CD4-positive, alpha-beta memory T cell (primary cell): Measurements from ENCODE around the gene PANK4. TPM values are rescaled to one million over a fixed set of nuclear protein-coding genes. Genes with fewer than 3 reads are reported as not detected.

ENCODE experiments used
- CTCF ChIA-PET: fragments of 350-600 bp; sonication (Branson Sonifier 250); formaldehyde crosslinking; loops from one replicate; lab custom pipeline; 2021; ENCODE audit warnings: inconsistent platforms; ENCODE audit not compliant: partially characterized antibody; lab: Charles Lee
- POLR2A ChIA-PET: fragments of 350-600 bp; sonication (Branson Sonifier 250); formaldehyde crosslinking; loops from one replicate; lab custom pipeline; 2021; ENCODE audit not compliant: partially characterized antibody; lab: Charles Lee
- DNase-seq, 5 donors: peaks; one replicate each; pipeline versions ENCODE4 v3.0.0 to v3.0.0-alpha.2; 2020 to 2022; ENCODE audit warnings: mixed read lengths in 1 of 5
- H3K27ac ChIP-seq: one replicate; pipeline ENCODE4 v1.7.0; 2013; ENCODE audit warnings: low read depth, low read length
- H3K27me3 ChIP-seq: 2 replicates; pipeline ENCODE4 v1.7.0; 2013; ENCODE audit warnings: mild to moderate bottlenecking, low read length, moderate library complexity; ENCODE audit not compliant: insufficient read depth
- H3K36me3 ChIP-seq: 2 replicates; pipeline ENCODE4 v1.7.0; 2013; ENCODE audit warnings: mild to moderate bottlenecking, low read length, moderate library complexity; ENCODE audit not compliant: insufficient read depth
- H3K4me1 ChIP-seq: 2 replicates; pipeline ENCODE4 v1.7.0; 2013; ENCODE audit warnings: mild to moderate bottlenecking, low read length, moderate library complexity; ENCODE audit not compliant: insufficient read depth
- H3K4me3 ChIP-seq, 2 donors: one replicate each; pipeline ENCODE4 v1.7.0; 2013; ENCODE audit warnings: low read length in 2 of 2, mild to moderate bottlenecking in 1 of 2
- H3K9me3 ChIP-seq, 2 donors: one replicate each; pipeline ENCODE4 v1.7.0; 2013; ENCODE audit warnings: low read length in 2 of 2, control low read depth in 1 of 2; ENCODE audit not compliant: control insufficient read depth in 1 of 2
- H3K27ac Mint-ChIP-seq, 7 donors: one replicate each; pipeline ENCODE4 v1.8.0; 2020 to 2021; ENCODE audit warnings: mixed read lengths in 7 of 7, mild to moderate bottlenecking in 6 of 7, inconsistent platforms in 3 of 7, moderate library complexity in 3 of 7
- H3K27me3 Mint-ChIP-seq, 2 donors: one replicate each; pipeline ENCODE4 v1.8.0; 2020 to 2021; ENCODE audit warnings: mixed read lengths in 2 of 2
- H3K36me3 Mint-ChIP-seq, 2 donors: one replicate each; pipeline ENCODE4 v1.8.0; 2020 to 2021; ENCODE audit warnings: mixed read lengths in 2 of 2, inconsistent platforms in 1 of 2, mild to moderate bottlenecking in 1 of 2
- H3K4me1 Mint-ChIP-seq, 4 donors: one replicate each; pipeline ENCODE4 v1.8.0; 2020 to 2021; ENCODE audit warnings: mixed read lengths in 4 of 4, mild to moderate bottlenecking in 1 of 4
- H3K4me3 Mint-ChIP-seq, 8 donors: one replicate each; pipeline ENCODE4 v1.8.0; 2020 to 2021; ENCODE audit warnings: mixed read lengths in 8 of 8, mild to moderate bottlenecking in 7 of 8, moderate library complexity in 6 of 8, inconsistent platforms in 3 of 8
- H3K9me3 Mint-ChIP-seq, 8 donors: one replicate each; pipeline ENCODE4 v1.8.0; 2020 to 2021; ENCODE audit warnings: mixed read lengths in 8 of 8, mild to moderate bottlenecking in 5 of 8, inconsistent platforms in 3 of 8, moderate library complexity in 1 of 8
- intact Hi-C: fragments of 100-400 bp; cut with micrococcal nuclease; formaldehyde crosslinking; loops from one replicate; pipeline ENCODE4 v1.15.1; 2023
- polyA plus RNA-seq, 2 donors: library from polyadenylated mRNA; unstranded; fragments of 300-500 nt; fragmentation: Illumina TruSeq; gene quantifications; one replicate each; pipeline ENCODE4 v1.2.3, GENCODE V29; 2021
- total RNA-seq, 2 experiments: library from RNA; stranded (reverse); gene quantifications; one replicate each; pipeline ENCODE4 v1.2.3, GENCODE V29; 2021

Gene PANK4
- total and polyA plus RNA-seq, 4 experiments from 2014 or later, result 10.6 to 93.7 (median 56.6) TPM

DNA sequence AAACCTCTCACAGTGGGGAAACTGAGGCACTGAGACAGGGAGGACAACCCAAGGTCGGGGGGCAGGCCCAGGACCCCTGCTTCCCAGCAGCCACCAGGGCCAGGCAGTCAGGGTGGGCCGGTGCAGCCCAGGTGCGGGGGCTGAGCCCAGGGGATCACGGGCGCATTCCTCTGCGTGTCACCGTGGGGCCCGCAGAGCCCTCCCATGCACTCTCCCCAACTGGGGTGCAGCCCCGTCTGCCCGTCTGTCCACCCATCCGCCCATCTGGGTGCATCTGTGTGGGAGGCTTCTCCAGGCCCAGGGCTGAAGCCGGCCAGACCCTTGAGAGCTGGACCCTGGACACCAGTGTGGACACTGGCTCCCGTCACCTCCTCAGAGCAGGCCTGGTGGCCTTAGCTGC lies 53.2 kb downstream of the PANK4 start:
- no peak overlapping the region for H3K4me3 ChIP-seq
- H3K4me1 Mint-ChIP-seq, result peaks cover 0 to 4% (median 0%) of the 10 kb centered on the region in 4 donors
- H3K4me3 Mint-ChIP-seq, result no peak overlapping the region
- POLR2A ChIA-PET, result no interaction called here
- H3K9me3 ChIP-seq, result no peaks in the 10 kb centered on the region
- H3K27ac Mint-ChIP-seq, result no peak overlapping the region
- no peaks in the 10 kb centered on the region for H3K27me3 Mint-ChIP-seq
- CTCF ChIA-PET, result no interaction called here
- no peak overlapping the region for H3K27ac ChIP-seq
- H3K9me3 Mint-ChIP-seq, result no peaks in the 10 kb centered on the region
- H3K4me1 ChIP-seq, result no peaks in the 10 kb centered on the region
- no peaks in the 10 kb centered on the region for H3K36me3 Mint-ChIP-seq
- DNase-seq, result no peak
- intact Hi-C loops, result no loop called here
- H3K27me3 ChIP-seq, result no peaks in the 10 kb centered on the region
- H3K36me3 ChIP-seq, result no peaks in the 10 kb centered on the region

- Mint-ChIP-seq H3K9me3 (no peaks in the 10 kb centered on the region), H3K36me3 (no peaks in the 10 kb centered on the region), H3K27me3 (no peaks in the 10 kb centered on the region), H3K4me3 (no peak overlapping the region), H3K4me1 (peaks cover 0 to 4% (median 0%) of the 10 kb centered on the region in 4 donors), H3K27ac (no peak overlapping the region)
- Histone ChIP-seq H3K4me3 (no peak overlapping the region), H3K27me3 (no peaks in the 10 kb centered on the region), H3K4me1 (no peaks in the 10 kb centered on the region), H3K27ac (no peak overlapping the region), H3K9me3 (no peaks in the 10 kb centered on the region), H3K36me3 (no peaks in the 10 kb centered on the region)
- ChIA-PET POLR2A (no interaction called here), CTCF (no interaction called here)
- intact Hi-C loops, result no loop called here
- DNase-seq, result no peak
These were observed 53.7 kb downstream of the PANK4 start for GRCh38 chr1:2472561-2473177.

DNA sequence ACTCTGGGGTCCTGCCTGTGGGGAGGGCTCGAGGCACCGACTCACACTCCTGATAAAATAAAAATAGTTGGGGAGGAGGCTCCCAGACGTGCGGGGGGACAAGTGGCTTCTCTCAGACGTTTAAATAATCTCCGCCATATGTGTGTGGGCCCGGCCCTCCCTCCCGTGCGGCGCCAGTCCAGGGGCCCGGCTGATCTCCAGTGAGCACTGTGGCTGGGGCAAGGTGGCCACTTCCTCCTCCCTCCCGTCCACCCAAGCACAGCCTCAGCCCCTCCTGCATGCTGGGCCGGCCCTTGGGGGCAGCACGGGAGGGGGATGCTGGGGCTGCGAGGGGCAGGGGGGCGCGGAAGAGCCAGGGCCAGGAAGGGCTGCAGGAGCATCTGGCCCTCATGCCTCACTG lies 54.3 kb downstream of the PANK4 start:
- Histone ChIP-seq H3K9me3 (no peaks in the 10 kb centered on the region), H3K27me3 (no peaks in the 10 kb centered on the region), H3K27ac (no peak overlapping the region), H3K36me3 (no peaks in the 10 kb centered on the region), H3K4me1 (peaks cover 3% of the 10 kb centered on the region), H3K4me3 (no peak overlapping the region)
- CTCF ChIA-PET, result no interaction called here
- Mint-ChIP-seq H3K36me3 (no peaks in the 10 kb centered on the region), H3K27me3 (no peaks in the 10 kb centered on the region), H3K4me1 (peaks cover 0 to 4% (median 0%) of the 10 kb centered on the region in 4 donors), H3K27ac (no peak overlapping the region), H3K9me3 (no peaks in the 10 kb centered on the region), H3K4me3 (no peak overlapping the region)
- POLR2A ChIA-PET, result no interaction called here
- DNase-seq, result no peak
- intact Hi-C loops, result no loop called here

- Mint-ChIP-seq H3K36me3 (no peaks in the 10 kb centered on the region), H3K4me1 (peaks cover 0 to 6% (median under 1%) of the 10 kb centered on the region in 4 donors), H3K27ac (no peak overlapping the region), H3K4me3 (no peak overlapping the region), H3K9me3 (no peaks in the 10 kb centered on the region), H3K27me3 (no peaks in the 10 kb centered on the region)
- ChIA-PET CTCF (no interaction called here), POLR2A (interaction anchor here (1.0 kb wide), 1 partner anchor 11 kb away, joined by 3 read pairs; no protein-coding TSS in a partner anchor)
- H3K4me1 ChIP-seq, result peaks cover 8% of the 10 kb centered on the region
- no peaks in the 10 kb centered on the region for H3K36me3 ChIP-seq
- intact Hi-C loops, result no loop called here
- no peaks in the 10 kb centered on the region for H3K27me3 ChIP-seq
- no peak for DNase-seq
- no peaks in the 10 kb centered on the region for H3K9me3 ChIP-seq
- no peak overlapping the region for H3K4me3 ChIP-seq
- H3K27ac ChIP-seq, result no peak overlapping the region
These were observed 54.8 kb downstream of the PANK4 start for GRCh38 chr1:2471587-2472001.

DNA sequence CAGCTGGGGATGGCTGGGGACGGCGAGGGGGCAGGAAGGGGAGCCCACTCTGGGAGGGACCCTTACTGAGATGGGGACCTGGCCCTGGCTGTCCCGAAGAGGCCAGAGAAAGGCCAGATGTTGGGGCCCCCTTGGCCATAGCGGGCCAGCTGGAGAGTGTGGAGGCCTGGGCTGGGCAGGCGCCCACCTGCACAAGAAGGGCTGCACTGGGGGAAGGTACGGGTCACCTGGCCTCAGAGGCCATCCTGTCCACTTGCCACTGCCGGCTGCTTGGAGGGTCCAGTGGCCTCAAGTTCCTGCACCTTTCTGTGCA lies 55.3 kb downstream of the PANK4 start:
- no peak for DNase-seq
- peaks cover 11% of the 10 kb centered on the region for H3K4me1 ChIP-seq
- no peak overlapping the region for H3K4me3 Mint-ChIP-seq
- no peaks in the 10 kb centered on the region for H3K36me3 Mint-ChIP-seq
- intact Hi-C loops, result no loop called here
- H3K27ac Mint-ChIP-seq, result no peak overlapping the region
- H3K9me3 Mint-ChIP-seq, result no peaks in the 10 kb centered on the region
- no peaks in the 10 kb centered on the region for H3K36me3 ChIP-seq
- ChIA-PET CTCF (no interaction called here), POLR2A (interaction anchor here (1.0 kb wide), 1 partner anchor 11 kb away, joined by 3 read pairs; no protein-coding TSS in a partner anchor)
- no peaks in the 10 kb centered on the region for H3K9me3 ChIP-seq
- no peak overlapping the region for H3K27ac ChIP-seq
- H3K4me1 Mint-ChIP-seq, result peaks cover 0 to 8% (median under 1%) of the 10 kb centered on the region in 4 donors
- no peaks in the 10 kb centered on the region for H3K27me3 ChIP-seq
- H3K27me3 Mint-ChIP-seq, result no peaks in the 10 kb centered on the region
- H3K4me3 ChIP-seq, result no peak overlapping the region

- Histone ChIP-seq H3K27ac (no peak overlapping the region), H3K4me3 (no peak overlapping the region), H3K27me3 (no peaks in the 10 kb centered on the region), H3K9me3 (no peaks in the 10 kb centered on the region), H3K4me1 (peaks cover 14% of the 10 kb centered on the region), H3K36me3 (no peaks in the 10 kb centered on the region)
- H3K9me3 Mint-ChIP-seq, result no peaks in the 10 kb centered on the region
- no peaks in the 10 kb centered on the region for H3K36me3 Mint-ChIP-seq
- H3K4me1 Mint-ChIP-seq, result peaks cover 0 to 8% (median under 1%) of the 10 kb centered on the region in 4 donors
- intact Hi-C loops, result no loop called here
- H3K4me3 Mint-ChIP-seq, result no peak overlapping the region
- no peak for DNase-seq
- no peak overlapping the region for H3K27ac Mint-ChIP-seq
- no peaks in the 10 kb centered on the region for H3K27me3 Mint-ChIP-seq
- POLR2A ChIA-PET, result interaction anchor here (1.0 kb wide), 1 partner anchor 10 kb away, joined by 3 read pairs; no protein-coding TSS in a partner anchor
- CTCF ChIA-PET, result no interaction called here
These were observed 55.9 kb downstream of the PANK4 start for GRCh38 chr1:2470290-2471158.

GRCh38 chr1:2469103-2469940 lies 57.1 kb downstream of the PANK4 start:
- H3K27ac ChIP-seq, result no peak overlapping the region
- no peak overlapping the region for H3K4me3 Mint-ChIP-seq
- no peak for DNase-seq
- intact Hi-C loops, result no loop called here
- H3K9me3 ChIP-seq, result no peaks in the 10 kb centered on the region
- H3K36me3 Mint-ChIP-seq, result no peaks in the 10 kb centered on the region
- peaks cover 0 to 8% (median under 1%) of the 10 kb centered on the region in 4 donors for H3K4me1 Mint-ChIP-seq
- H3K36me3 ChIP-seq, result no peaks in the 10 kb centered on the region
- H3K27me3 ChIP-seq, result no peaks in the 10 kb centered on the region
- no peaks in the 10 kb centered on the region for H3K27me3 Mint-ChIP-seq
- ChIA-PET CTCF (no interaction called here), POLR2A (no interaction called here)
- no peaks in the 10 kb centered on the region for H3K9me3 Mint-ChIP-seq
- no peak overlapping the region for H3K27ac Mint-ChIP-seq
- H3K4me1 ChIP-seq, result peaks cover 14% of the 10 kb centered on the region
- H3K4me3 ChIP-seq, result no peak overlapping the region
